Liver (tissue), 9 donors: Measurements from ENCODE around the gene FGFRL1. TPM values are rescaled to one million over a fixed set of nuclear protein-coding genes. Genes with fewer than 3 reads are reported as not detected.

Source experiments
- DNase-seq: peaks from one replicate; pipeline ENCODE4 v3.0.0-alpha.2; 2017; ENCODE audit warnings: low spot score
- H3K27ac ChIP-seq, 2 donors: one replicate each; pipeline ENCODE4 v1.7.0; 2013; ENCODE audit warnings: inconsistent platforms in 2 of 2, low read length in 2 of 2, control low read depth in 1 of 2, low read depth in 1 of 2, mild to moderate bottlenecking in 1 of 2
- H3K27me3 ChIP-seq, 4 donors: one replicate each; pipeline versions ENCODE4 v1.6.1 to v1.7.0; 2013; ENCODE audit warnings: low read length in 3 of 4, inconsistent platforms in 1 of 4, mild to moderate bottlenecking in 1 of 4, moderate library complexity in 1 of 4; ENCODE audit not compliant: control insufficient read depth in 4 of 4, insufficient read depth in 4 of 4
- H3K36me3 ChIP-seq, 4 donors: one replicate each; pipeline versions ENCODE4 v1.6.1 to v1.7.0; 2013; ENCODE audit warnings: low read length in 3 of 4, mild to moderate bottlenecking in 3 of 4, low read depth in 1 of 4, moderate library complexity in 1 of 4; ENCODE audit not compliant: control insufficient read depth in 4 of 4, insufficient read depth in 3 of 4
- H3K4me1 ChIP-seq, 4 donors: one replicate each; pipeline versions ENCODE4 v1.6.1 to v1.7.0; 2013; ENCODE audit warnings: low read length in 3 of 4, mild to moderate bottlenecking in 3 of 4, moderate library complexity in 1 of 4; ENCODE audit not compliant: control insufficient read depth in 4 of 4, insufficient read depth in 4 of 4
- H3K4me3 ChIP-seq, 3 donors: one replicate each; pipeline versions ENCODE4 v1.6.1 to v1.7.0; 2013; ENCODE audit warnings: low read length in 3 of 3, control low read depth in 1 of 3, low read depth in 1 of 3, mild to moderate bottlenecking in 1 of 3
- H3K9ac ChIP-seq, 2 donors: one replicate each; pipeline ENCODE4 v1.7.0; 2013; ENCODE audit warnings: low read length in 2 of 2, mild to moderate bottlenecking in 2 of 2, moderate library complexity in 2 of 2, control low read depth in 1 of 2, low read depth in 1 of 2
- H3K9me3 ChIP-seq, 4 donors: one replicate each; pipeline versions ENCODE4 v1.6.1 to v1.7.0; 2013; ENCODE audit warnings: low read length in 3 of 4; ENCODE audit not compliant: control insufficient read depth in 4 of 4
- EGR1 ChIP-seq, 2 donors: IDR thresholded peaks; 2 replicates each; pipeline ENCODE4 v1.6.1; 2016 to 2018; ENCODE audit warnings: antibody characterized with exemption in 2 of 2, low read depth in 2 of 2
- FOXA1 ChIP-seq: IDR thresholded peaks from 2 replicates; pipeline ENCODE4 v1.6.1; 2016; ENCODE audit warnings: antibody characterized with exemption
- FOXA2 ChIP-seq: IDR thresholded peaks from 2 replicates; pipeline ENCODE4 v1.6.1; 2016; ENCODE audit warnings: antibody characterized with exemption
- GABPA ChIP-seq, 2 donors: IDR thresholded peaks in 1 of 2; conservative IDR thresholded peaks in 1 of 2; 2 replicates each; pipeline ENCODE4 v1.6.1; 2016; ENCODE audit warnings: antibody characterized with exemption in 2 of 2, mild to moderate bottlenecking in 1 of 2, moderate library complexity in 1 of 2
- HNF4A ChIP-seq, 2 donors: conservative IDR thresholded peaks; 2 replicates each; pipeline ENCODE4 v1.6.1; 2016; ENCODE audit warnings: antibody characterized with exemption in 2 of 2, mild to moderate bottlenecking in 2 of 2
- HNF4G ChIP-seq: IDR thresholded peaks from 2 replicates; pipeline ENCODE4 v1.6.1; 2016; ENCODE audit warnings: antibody characterized with exemption
- JUND ChIP-seq, 2 donors: IDR thresholded peaks; 2 replicates each; pipeline ENCODE4 v1.6.1; 2016; ENCODE audit warnings: antibody characterized with exemption in 2 of 2
- NR2F2 ChIP-seq: IDR thresholded peaks from 2 replicates; pipeline ENCODE4 v1.6.1; 2016; ENCODE audit warnings: antibody characterized with exemption
- RAD21 ChIP-seq, 2 donors: IDR thresholded peaks; 2 replicates each; pipeline ENCODE4 v1.6.1; 2016; ENCODE audit warnings: antibody characterized with exemption in 2 of 2, mild to moderate bottlenecking in 2 of 2
- RXRA ChIP-seq, 2 donors: IDR thresholded peaks; 2 replicates each; pipeline ENCODE4 v1.6.1; 2017 to 2018; ENCODE audit warnings: antibody characterized with exemption in 2 of 2, mild to moderate bottlenecking in 1 of 2
- SP1 ChIP-seq: IDR thresholded peaks from 2 replicates; pipeline ENCODE4 v1.6.1; 2018; ENCODE audit warnings: antibody characterized with exemption, mild to moderate bottlenecking
- TAF1 ChIP-seq: conservative IDR thresholded peaks from 2 replicates; pipeline ENCODE4 v1.6.1; 2016; ENCODE audit warnings: antibody characterized with exemption, mild to moderate bottlenecking
- YY1 ChIP-seq: IDR thresholded peaks from 2 replicates; pipeline ENCODE4 v1.6.1; 2016; ENCODE audit warnings: antibody characterized with exemption, mild to moderate bottlenecking
- WGBS: extraction: QIAGEN DNeasy Blood & Tissue Kit; methylation state at CpG from one replicate; pipeline ENCODE4 v1.1.7; 2013; 5-methylcytosine and 5-hydroxymethylcytosine counted together
- polyA plus RNA-seq, 2 donors: library from polyadenylated mRNA; stranded (reverse) in 1 of 2; unstranded in 1 of 2; fragments of 200-250 nt in 1 of 2; fragments of >200 nt in 1 of 2; fragmentation: Nextera tagmentation in 1 of 2; extraction: Ambion mirVana in 1 of 2; gene quantifications; one replicate each; pipeline versions ENCODE4 v1.2.1 to v1.2.3, GENCODE V29; 2013 to 2015
- total RNA-seq, 2 donors: library from RNA; depleted of rRNA; stranded (reverse); fragments of >200 nt; gene quantifications; one replicate each; pipeline ENCODE4 v1.2.3, GENCODE V29; 2014
- TF ChIP-seq, protein P1 (sequence below): IDR thresholded peaks from 2 replicates; pipeline ENCODE4 v1.6.1; 2016; ENCODE audit warnings: antibody characterized with exemption
- TF ChIP-seq, protein P2 (sequence below): fragments of 150-350 bp; IDR thresholded peaks from 2 replicates; pipeline ENCODE4 v1.5.1; 2017; ENCODE audit warnings: improper control_type of control experiment, low read depth, low read length; ENCODE audit not compliant: missing input control
- TF ChIP-seq, protein P3 (sequence below): IDR thresholded peaks from 2 replicates; pipeline ENCODE4 v1.6.1; 2016; ENCODE audit warnings: antibody characterized with exemption
- TF ChIP-seq, protein P4 (sequence below): IDR thresholded peaks from 2 replicates; pipeline ENCODE4 v1.6.1; 2016; ENCODE audit warnings: antibody characterized with exemption, mild to moderate bottlenecking
- TF ChIP-seq, protein P5 (sequence below): IDR thresholded peaks from 2 replicates; pipeline ENCODE4 v1.6.1; 2016; ENCODE audit warnings: antibody characterized with exemption
- donor health status: healthy.
- donor health status: healthy.
- donor health status: healthy.
- donor health status: healthy.
- donor health status: healthy.

FGFRL1 gene
- total and polyA plus RNA-seq, 4 donors = 14.2 to 49.1 (median 22.4) TPM

DNA sequence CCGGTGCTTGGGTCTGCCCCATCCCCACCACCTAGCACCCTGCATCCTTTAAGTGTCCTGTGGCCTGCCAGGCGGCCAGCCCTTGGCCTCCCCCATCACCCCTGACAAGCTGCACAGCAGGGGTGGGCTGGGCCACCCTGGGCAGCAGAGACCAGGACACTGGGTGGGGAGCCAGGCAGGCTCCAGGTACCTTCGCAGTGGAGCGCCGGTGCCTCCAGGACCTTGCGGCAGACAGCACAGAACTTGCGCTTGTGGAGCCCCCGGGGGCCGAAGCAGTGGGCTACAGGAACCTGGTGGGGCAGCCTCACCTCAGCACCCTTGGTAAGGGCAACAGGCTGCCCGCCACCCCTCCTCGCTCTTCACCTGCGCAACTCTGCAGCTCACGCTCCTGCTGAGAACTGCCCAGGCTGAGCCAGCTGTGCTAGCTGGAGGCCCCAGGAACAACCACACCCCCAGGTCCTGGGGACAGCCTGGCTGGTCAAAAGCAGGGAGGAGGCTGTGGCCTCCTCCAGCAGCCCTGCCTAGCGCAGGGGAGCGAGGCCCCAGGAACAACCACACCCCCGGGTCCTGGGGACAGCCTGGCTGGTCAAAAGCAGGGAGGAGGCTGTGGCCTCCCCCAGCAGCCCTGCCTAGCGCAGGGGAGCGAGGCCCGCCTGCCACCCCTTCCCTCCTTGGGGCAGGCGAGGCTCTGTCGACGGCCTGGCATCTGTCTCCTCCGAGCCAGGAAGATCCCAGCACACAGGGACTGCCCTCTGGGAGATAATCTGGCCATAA lies 42.6 kb upstream of the FGFRL1 start:
- H3K36me3 ChIP-seq = peaks cover 0 to 15% (median under 1%) of the 10 kb centered on the region in 4 donors
- H3K27ac ChIP-seq = no peak overlapping the region
- no peak overlapping the region for H3K9ac ChIP-seq
- no peaks in the 10 kb centered on the region for H3K27me3 ChIP-seq
- WGBS = 89% methylated on average over 23 of the region's 23 CpGs
- peaks cover 13 to 20% (median 15%) of the 10 kb centered on the region in 4 donors for H3K4me1 ChIP-seq
- no peak for TF ChIP-seq EGR1 (IDR thresholded peaks at IDR 0.05; ENCODE audit: low read depth in 2 of 2)
- TF ChIP-seq, protein P1, sequence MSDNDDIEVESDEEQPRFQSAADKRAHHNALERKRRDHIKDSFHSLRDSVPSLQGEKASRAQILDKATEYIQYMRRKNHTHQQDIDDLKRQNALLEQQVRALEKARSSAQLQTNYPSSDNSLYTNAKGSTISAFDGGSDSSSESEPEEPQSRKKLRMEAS = no peak
- TF ChIP-seq TAF1 = no peak
- no peak for TF ChIP-seq HNF4G
- TF ChIP-seq, protein P2, sequence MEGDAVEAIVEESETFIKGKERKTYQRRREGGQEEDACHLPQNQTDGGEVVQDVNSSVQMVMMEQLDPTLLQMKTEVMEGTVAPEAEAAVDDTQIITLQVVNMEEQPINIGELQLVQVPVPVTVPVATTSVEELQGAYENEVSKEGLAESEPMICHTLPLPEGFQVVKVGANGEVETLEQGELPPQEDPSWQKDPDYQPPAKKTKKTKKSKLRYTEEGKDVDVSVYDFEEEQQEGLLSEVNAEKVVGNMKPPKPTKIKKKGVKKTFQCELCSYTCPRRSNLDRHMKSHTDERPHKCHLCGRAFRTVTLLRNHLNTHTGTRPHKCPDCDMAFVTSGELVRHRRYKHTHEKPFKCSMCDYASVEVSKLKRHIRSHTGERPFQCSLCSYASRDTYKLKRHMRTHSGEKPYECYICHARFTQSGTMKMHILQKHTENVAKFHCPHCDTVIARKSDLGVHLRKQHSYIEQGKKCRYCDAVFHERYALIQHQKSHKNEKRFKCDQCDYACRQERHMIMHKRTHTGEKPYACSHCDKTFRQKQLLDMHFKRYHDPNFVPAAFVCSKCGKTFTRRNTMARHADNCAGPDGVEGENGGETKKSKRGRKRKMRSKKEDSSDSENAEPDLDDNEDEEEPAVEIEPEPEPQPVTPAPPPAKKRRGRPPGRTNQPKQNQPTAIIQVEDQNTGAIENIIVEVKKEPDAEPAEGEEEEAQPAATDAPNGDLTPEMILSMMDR = no peak
- no peak for TF ChIP-seq FOXA2
- TF ChIP-seq NR2F2 = no peak
- no peak for TF ChIP-seq GABPA (IDR thresholded peaks at IDR 0.05 in 1 of 2, conservative IDR thresholded peaks at IDR 0.05 in 1 of 2)
- no peak for TF ChIP-seq RAD21 (IDR thresholded peaks at IDR 0.05)
- TF ChIP-seq RXRA (IDR thresholded peaks at IDR 0.05) = no peak
- TF ChIP-seq, protein P3, sequence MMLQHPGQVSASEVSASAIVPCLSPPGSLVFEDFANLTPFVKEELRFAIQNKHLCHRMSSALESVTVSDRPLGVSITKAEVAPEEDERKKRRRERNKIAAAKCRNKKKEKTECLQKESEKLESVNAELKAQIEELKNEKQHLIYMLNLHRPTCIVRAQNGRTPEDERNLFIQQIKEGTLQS = no peak
- TF ChIP-seq SP1 = no peak
- H3K9me3 ChIP-seq = no peaks in the 10 kb centered on the region
- H3K4me3 ChIP-seq = no peak overlapping the region
- no peak for DNase-seq

DNA sequence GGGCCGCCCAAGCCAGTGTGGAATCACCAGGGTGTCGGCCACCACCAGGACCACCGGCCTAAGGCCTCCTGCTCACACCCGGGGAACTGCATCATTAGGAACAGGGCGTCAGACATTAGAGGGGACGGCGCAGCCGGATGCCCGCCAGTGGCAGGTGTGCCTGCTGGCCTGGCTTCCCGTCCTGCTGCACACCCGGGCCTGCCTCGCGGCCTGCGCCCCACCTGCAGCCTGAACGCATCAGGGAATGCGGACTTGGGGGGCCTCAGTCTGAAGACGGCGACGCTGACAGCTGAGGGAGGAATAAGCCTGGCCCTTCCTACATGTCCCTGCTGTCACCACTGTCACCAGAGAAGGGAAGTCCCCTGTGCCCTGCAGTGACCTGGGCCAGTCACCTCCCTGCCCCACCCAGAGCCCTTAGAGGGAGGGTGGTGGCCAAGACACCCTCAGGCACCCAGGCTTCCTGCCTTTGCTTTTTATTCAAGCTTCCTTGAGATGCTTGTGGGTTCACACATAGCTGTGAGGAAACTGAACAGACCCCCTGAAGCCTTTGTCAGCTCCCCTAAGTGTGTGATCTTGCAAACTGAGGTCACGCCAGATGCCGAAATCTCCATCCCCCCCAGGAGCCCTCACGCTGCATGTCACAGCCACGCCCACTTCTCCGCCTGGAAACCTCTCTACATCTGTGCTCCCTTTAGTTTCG lies 41.2 kb upstream of the FGFRL1 start:
- 89% methylated on average over 25 of the region's 25 CpGs for WGBS
- TF ChIP-seq NR2F2 = no peak
- TF ChIP-seq HNF4G = no peak
- TF ChIP-seq TAF1 = no peak
- TF ChIP-seq, protein P2 = no peak
- no peak for TF ChIP-seq EGR1 (IDR thresholded peaks at IDR 0.05; ENCODE audit: low read depth in 2 of 2)
- no peak for TF ChIP-seq YY1
- TF ChIP-seq, protein P4, sequence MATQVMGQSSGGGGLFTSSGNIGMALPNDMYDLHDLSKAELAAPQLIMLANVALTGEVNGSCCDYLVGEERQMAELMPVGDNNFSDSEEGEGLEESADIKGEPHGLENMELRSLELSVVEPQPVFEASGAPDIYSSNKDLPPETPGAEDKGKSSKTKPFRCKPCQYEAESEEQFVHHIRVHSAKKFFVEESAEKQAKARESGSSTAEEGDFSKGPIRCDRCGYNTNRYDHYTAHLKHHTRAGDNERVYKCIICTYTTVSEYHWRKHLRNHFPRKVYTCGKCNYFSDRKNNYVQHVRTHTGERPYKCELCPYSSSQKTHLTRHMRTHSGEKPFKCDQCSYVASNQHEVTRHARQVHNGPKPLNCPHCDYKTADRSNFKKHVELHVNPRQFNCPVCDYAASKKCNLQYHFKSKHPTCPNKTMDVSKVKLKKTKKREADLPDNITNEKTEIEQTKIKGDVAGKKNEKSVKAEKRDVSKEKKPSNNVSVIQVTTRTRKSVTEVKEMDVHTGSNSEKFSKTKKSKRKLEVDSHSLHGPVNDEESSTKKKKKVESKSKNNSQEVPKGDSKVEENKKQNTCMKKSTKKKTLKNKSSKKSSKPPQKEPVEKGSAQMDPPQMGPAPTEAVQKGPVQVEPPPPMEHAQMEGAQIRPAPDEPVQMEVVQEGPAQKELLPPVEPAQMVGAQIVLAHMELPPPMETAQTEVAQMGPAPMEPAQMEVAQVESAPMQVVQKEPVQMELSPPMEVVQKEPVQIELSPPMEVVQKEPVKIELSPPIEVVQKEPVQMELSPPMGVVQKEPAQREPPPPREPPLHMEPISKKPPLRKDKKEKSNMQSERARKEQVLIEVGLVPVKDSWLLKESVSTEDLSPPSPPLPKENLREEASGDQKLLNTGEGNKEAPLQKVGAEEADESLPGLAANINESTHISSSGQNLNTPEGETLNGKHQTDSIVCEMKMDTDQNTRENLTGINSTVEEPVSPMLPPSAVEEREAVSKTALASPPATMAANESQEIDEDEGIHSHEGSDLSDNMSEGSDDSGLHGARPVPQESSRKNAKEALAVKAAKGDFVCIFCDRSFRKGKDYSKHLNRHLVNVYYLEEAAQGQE = no peak
- TF ChIP-seq, protein P3 = no peak
- TF ChIP-seq, protein P1 = no peak
- no peak for TF ChIP-seq HNF4A (conservative IDR thresholded peaks at IDR 0.05)
- TF ChIP-seq, protein P5, sequence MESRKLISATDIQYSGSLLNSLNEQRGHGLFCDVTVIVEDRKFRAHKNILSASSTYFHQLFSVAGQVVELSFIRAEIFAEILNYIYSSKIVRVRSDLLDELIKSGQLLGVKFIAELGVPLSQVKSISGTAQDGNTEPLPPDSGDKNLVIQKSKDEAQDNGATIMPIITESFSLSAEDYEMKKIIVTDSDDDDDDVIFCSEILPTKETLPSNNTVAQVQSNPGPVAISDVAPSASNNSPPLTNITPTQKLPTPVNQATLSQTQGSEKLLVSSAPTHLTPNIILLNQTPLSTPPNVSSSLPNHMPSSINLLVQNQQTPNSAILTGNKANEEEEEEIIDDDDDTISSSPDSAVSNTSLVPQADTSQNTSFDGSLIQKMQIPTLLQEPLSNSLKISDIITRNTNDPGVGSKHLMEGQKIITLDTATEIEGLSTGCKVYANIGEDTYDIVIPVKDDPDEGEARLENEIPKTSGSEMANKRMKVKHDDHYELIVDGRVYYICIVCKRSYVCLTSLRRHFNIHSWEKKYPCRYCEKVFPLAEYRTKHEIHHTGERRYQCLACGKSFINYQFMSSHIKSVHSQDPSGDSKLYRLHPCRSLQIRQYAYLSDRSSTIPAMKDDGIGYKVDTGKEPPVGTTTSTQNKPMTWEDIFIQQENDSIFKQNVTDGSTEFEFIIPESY = no peak
- TF ChIP-seq JUND (IDR thresholded peaks at IDR 0.05) = no peak
- no peak for TF ChIP-seq GABPA (IDR thresholded peaks at IDR 0.05 in 1 of 2, conservative IDR thresholded peaks at IDR 0.05 in 1 of 2)
- no peak for TF ChIP-seq FOXA1
- TF ChIP-seq FOXA2 = no peak
- no peak overlapping the region for H3K27ac ChIP-seq
- H3K36me3 ChIP-seq = peaks cover 0 to 11% (median under 1%) of the 10 kb centered on the region in 4 donors
- H3K9ac ChIP-seq = no peak overlapping the region
- DNase-seq = no peak
- no peaks in the 10 kb centered on the region for H3K9me3 ChIP-seq
- peaks cover 13 to 20% (median 16%) of the 10 kb centered on the region in 4 donors for H3K4me1 ChIP-seq
- no peak overlapping the region for H3K4me3 ChIP-seq
- no peaks in the 10 kb centered on the region for H3K27me3 ChIP-seq
